DMS114 treated with DMSO at 0.1 percent for 48 hours (cell line): ENCODE results near the gene PROKR1.
"Not testable (repeated sequence)": the region's sequence is repeated elsewhere in the genome, so short reads cannot be mapped to it uniquely, and the experiment has no call there.

ENCODE experiments used
- DNase-seq: peaks from one replicate; lab custom pipeline; 2025; ENCODE audit not compliant: unreplicated experiment; lab: John Stamatoyannopoulos, UW

The PROKR1 gene

DNA sequence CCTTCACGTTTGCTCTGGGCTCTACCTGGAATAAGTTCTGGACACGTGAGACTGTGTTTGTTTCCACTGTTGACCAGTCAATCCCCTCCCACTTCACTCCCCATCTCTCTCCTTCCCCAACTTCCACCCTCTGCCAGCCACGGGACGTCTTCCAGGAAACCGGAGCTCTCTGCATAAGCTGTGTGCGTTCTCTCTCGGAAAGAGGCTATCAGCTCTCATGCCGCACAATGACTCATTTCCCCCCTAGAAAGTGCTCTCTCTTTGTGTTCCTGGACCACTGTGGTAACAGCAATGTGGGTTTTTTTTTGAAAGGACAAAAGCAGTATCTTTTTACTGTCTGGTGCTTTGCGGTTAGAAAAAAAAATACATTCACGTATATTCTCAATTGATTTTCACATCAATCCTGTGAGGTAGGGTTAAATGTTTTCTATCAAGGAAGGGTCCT, 10.2 kb downstream of the PROKR1 start:
- no peak for DNase-seq

DNA sequence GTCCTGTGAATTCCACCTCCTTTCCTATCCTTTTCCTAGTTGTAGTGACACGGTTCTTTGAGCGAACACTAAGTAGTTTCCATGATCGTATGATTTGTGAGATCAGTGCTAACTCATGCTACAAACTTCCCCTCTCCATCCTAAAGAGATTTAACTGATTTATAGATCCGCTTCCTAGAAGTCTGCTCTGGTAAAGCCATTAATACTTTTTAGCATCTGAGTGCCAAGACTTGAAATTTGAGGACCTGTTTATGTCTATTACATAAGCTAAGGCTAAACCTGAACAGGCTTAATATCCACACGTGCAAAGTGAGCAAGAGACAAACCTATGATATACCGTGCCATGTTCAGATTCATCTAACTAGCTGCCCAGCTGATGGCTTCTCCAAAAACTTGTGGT, 14.9 kb downstream of the PROKR1 start:
- no peak for DNase-seq

DNA sequence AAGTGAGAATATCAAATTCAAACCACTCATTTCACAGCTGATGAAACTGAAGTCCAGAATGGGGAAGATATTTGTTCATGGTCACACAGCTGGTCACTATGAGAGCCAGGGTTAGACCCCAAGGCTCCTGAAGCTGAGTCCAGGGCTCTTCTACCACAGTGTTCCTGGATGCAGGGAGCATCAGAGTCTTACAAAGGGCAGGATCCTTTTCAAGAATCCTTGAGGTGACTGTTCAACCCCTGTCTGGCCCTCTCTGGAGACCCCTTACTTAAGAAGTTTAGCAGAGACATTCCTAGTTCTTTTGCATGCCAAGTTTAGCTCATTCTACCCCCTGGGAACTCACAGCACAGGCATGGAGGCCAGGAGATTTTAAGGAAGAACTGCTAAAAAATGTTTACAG, 15.7 kb downstream of the PROKR1 start:
- DNase-seq = no peak

DNA sequence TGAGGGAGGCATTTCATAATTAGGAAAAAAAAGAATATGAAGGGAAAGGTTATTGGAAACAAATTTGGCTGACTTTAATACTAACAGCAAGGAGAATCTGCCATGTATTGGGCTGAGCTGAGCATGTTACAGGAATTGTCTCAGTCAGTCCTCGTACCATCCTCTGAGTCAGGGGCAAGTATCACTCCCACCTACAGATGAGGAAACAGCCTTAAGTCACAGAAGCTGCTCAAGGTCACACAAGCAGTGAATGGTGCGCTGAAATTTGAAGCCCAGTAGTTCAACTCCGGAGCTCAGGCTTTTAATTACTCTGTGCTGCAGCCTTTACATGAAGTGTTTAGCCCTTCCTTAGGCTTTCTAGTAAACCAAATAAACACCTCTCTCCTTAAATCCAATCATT, 17.3 kb downstream of the PROKR1 start:
- DNase-seq = no peak

DNA sequence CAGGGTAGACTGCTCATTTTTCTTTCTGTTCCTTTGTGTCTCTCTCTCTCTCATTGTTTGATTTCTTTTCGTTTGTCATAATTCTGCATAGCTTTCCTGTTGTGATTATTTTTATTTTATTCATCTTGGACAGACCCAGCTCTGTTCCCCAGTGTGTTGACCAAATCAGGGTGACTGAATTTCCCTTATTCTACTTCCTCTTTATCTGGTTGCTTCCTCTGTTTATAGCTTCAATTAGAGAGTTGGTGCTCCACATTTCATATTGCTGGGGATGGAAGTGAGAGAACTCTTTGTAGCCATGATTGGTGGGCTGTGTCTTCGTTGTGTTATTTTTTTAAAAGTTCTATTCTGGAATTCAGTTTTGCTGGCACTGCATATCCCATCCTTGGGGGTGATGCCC, 19.1 kb downstream of the PROKR1 start:
- DNase-seq = no peak

- DNase-seq = no peak
These were observed 20.2 kb downstream of the PROKR1 start for GRCh38 chr2:68663371-68664156.

- no peak for DNase-seq
These were observed 24.0 kb downstream of the PROKR1 start for GRCh38 chr2:68667371-68667770.

- DNase-seq = no peak
These were observed 26.3 kb downstream of the PROKR1 start for GRCh38 chr2:68669651-68670050.

- DNase-seq = no peak
These were observed 28.6 kb downstream of the PROKR1 start for GRCh38 chr2:68671961-68672360.

GRCh38 chr2:68673631-68674030, 30.3 kb downstream of the PROKR1 start:
- DNase-seq = no peak

DNA sequence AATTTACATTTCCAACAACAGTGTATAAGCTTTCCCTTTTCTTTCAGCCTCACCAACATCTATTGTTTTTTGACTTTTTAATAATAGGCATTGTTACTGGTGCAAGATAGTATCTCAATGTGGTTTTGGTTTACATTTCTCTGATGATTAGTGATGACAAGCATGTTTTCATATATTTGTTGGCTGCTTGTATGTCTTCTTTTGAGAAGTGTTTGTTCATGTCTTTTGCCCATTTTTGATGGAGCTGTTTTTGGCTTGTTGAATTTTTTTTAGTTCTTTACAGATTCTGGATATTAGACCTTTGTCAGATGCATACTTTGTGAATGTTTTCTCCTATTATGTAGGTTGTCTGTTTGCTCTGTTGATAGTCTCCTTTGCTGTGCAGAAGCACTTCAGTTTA, 32.1 kb downstream of the PROKR1 start:
- no peak for DNase-seq

DNA sequence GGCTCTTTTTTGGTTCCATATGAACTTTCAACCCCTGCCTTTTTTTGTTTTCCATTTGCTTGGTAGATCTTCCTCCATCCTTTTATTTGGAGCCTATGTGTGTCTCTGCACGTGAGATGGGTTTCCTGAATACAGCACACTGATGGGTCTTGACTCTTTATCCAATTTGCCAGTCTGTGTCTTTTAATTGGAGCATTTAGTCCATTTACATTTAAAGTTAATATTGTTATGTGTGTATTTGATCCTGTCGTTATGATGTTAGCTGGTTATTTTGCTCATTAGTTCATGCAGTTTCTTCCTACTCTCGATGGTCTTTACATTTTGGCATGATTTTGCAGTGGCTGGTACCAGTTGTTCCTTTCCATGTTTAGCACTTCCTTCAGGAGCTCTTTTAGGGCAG, 34.5 kb downstream of the PROKR1 start:
- not testable (repeated sequence) for DNase-seq

- DNase-seq = not testable (repeated sequence)
These were observed 36.0 kb downstream of the PROKR1 start for GRCh38 chr2:68679166-68679916.

- DNase-seq = not testable (repeated sequence)
These were observed 36.5 kb downstream of the PROKR1 start for GRCh38 chr2:68679917-68680267.

GRCh38 chr2:68684197-68684596, 40.8 kb downstream of the PROKR1 start:
- no peak for DNase-seq

GRCh38 chr2:68686178-68686577, 42.8 kb downstream of the PROKR1 start:
- DNase-seq = no peak

DNA sequence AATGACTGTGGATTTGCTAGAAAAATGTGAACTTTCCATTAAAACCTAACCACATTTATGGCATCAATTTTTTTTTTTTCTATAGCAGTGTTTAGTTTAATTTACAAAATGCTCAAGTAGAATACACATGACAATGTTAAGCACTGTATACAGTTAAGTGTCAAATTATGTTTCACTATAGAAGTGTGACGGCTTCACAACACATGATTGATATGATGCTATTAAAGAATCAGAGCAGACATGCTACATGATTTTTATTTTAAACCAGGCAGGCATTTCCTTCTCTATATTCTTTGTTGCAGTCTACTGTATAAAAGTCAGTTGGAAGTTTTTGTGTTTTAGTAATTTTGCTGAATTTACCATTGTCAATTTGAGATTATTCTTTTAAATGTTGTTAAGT, 43.6 kb downstream of the PROKR1 start:
- no peak for DNase-seq

- DNase-seq = no peak
These were observed 46.5 kb downstream of the PROKR1 start for GRCh38 chr2:68689553-68690537.

GRCh38 chr2:68690851-68691250, 47.5 kb downstream of the PROKR1 start:
- no peak for DNase-seq

GRCh38 chr2:68692511-68692910, 49.1 kb downstream of the PROKR1 start:
- no peak for DNase-seq

GRCh38 chr2:68693951-68694350, 50.6 kb downstream of the PROKR1 start:
- no peak for DNase-seq
